ENCODE results near the gene TP53. TPM values are rescaled to one million over a fixed set of nuclear protein-coding genes. Genes with fewer than 3 reads are reported as not detected.

The TP53 gene
- total RNA-seq, 6 donors from 2014 or later, result 16.8 to 55.5 (median 21.9) TPM

DNA sequence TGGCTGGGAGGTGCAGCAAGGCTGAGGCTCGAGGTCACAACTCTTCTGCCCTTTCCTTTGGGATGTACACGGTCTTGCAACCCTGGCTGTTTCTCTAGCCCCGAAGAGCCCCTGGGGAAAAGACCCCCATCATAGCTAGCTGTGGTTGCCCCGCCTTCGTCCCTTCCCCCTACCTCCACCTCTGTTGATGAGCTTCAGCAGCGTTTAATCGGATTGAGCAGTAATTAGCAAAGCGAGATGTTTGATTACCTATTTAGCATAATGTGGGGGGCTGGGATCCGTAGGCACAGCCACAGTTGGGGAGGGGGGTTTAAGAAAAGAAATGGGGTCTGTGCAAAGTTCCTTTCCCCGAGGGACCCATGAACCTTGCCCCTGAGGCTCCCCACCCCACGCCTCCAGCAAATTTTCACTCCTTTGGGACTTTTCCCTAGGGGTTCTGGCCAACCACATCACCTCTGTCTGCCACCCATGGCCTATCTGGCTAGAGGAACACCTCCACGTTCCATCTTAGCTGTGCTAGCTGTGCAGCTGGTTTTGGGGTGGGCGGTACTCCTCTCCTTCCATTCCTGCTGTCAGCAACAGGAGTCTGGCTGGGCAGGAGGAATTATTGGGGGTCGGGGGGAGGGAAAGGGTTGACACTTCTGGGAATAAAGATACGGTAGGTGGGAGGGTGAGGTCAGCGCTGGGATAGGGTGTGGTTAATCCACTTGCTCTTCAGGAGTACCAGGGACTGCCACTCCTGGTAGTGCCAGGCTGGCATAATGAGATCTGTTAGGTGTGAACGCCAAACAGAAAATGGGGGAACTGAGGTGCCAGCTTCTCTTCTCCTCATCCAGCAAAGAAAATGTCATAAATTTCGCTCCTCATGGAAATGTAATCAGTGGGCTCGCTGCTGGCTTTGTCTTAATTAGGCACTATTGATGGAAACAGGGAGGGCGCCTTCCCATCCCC, 28.9 kb upstream of the TP53 start:
- Histone ChIP-seq H3K4me3 (peak overlapping the region; percentile 36 to 63 (median 54)), H3K36me3 (no peaks in the 10 kb centered on the region), H3K4me1 (peaks cover 14 to 23% (median 21%) of the 10 kb centered on the region in 4 donors), H3K9me3 (no peaks in the 10 kb centered on the region), H3K27ac (peak overlapping the region in 2 of 4 donors; percentile 60 to 75), H3K27me3 (peaks cover 0 to 35% (median 6%) of the 10 kb centered on the region in 4 donors)
- WGBS, 2 donors, result 34 to 38% methylated on average over 20 of the region's 20 CpGs
- DNase-seq (no peak), ATAC-seq (ENCODE audit: low FRiP score in 2 of 2) (no peak)
- TF ChIP-seq, protein P1, sequence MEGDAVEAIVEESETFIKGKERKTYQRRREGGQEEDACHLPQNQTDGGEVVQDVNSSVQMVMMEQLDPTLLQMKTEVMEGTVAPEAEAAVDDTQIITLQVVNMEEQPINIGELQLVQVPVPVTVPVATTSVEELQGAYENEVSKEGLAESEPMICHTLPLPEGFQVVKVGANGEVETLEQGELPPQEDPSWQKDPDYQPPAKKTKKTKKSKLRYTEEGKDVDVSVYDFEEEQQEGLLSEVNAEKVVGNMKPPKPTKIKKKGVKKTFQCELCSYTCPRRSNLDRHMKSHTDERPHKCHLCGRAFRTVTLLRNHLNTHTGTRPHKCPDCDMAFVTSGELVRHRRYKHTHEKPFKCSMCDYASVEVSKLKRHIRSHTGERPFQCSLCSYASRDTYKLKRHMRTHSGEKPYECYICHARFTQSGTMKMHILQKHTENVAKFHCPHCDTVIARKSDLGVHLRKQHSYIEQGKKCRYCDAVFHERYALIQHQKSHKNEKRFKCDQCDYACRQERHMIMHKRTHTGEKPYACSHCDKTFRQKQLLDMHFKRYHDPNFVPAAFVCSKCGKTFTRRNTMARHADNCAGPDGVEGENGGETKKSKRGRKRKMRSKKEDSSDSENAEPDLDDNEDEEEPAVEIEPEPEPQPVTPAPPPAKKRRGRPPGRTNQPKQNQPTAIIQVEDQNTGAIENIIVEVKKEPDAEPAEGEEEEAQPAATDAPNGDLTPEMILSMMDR (IDR thresholded peaks at IDR 0.05), result no peak
- TF ChIP-seq EP300 (IDR thresholded peaks at IDR 0.05), result no peak
- peak in 1 of 4 donors; percentile 18 for TF ChIP-seq POLR2A (IDR thresholded peaks at IDR 0.05)

DNA sequence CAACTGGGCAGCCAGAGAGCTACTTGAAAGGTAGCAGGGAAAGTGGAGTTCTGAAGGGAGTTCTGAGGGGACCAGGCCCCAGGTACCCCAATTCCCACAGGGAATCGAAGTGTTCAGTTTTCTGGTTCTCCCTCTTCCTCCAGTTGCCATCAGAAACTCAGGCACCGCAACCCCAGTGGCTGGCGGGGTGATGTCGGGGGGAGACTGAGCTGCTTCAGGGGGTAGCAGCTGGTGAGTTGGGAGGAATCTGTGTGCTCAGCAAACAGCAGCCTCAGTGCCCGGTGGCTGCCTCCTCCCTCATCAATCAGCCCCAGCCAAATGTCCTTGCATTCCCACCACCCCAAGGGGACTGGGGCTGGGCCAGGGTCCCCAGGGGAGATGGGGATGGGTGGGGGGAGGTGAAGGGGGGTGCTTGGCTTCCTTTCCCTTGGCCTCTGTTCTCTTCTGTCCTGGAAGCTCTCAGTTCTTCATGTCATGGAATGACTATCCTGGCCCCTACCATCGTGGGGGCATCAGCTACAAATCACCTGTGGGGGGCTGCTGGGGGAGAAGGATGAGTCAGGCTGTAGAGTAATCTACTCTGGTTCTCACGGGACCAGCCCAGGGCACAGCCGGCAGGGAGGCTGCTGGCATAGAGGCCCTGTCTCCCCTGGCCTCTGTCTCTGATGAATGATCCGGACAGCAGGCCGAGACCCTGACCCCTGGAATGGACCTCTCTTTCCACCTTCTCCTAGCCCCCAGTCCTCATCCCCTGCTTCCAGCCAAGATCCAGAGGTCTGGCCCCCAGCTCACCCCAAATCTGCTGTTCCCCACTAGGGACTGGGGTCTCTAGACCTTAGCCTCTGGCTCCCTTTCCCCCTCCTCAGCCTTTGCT, 27.7 kb upstream of the TP53 start:
- no peaks in the 10 kb centered on the region for H3K36me3 ChIP-seq
- ATAC-seq (ENCODE audit: low FRiP score in 2 of 2) (no peak), DNase-seq (no peak)
- H3K4me1 ChIP-seq, result peaks cover 14 to 23% (median 21%) of the 10 kb centered on the region in 4 donors
- no peaks in the 10 kb centered on the region for H3K9me3 ChIP-seq
- peaks cover 0 to 35% (median 6%) of the 10 kb centered on the region in 4 donors for H3K27me3 ChIP-seq
- H3K27ac ChIP-seq, result no peak overlapping the region
- WGBS, 2 donors, result 65 to 70% methylated on average over 9 to 10 of the region's 10 CpGs
- no peak overlapping the region for H3K4me3 ChIP-seq
- TF ChIP-seq, protein P1 (IDR thresholded peaks at IDR 0.05), result no peak
- no peak for TF ChIP-seq POLR2A (IDR thresholded peaks at IDR 0.05)
- TF ChIP-seq EP300 (IDR thresholded peaks at IDR 0.05), result no peak
- no peak for TF ChIP-seq POLR2AphosphoS5 (IDR thresholded peaks at IDR 0.05)

DNA sequence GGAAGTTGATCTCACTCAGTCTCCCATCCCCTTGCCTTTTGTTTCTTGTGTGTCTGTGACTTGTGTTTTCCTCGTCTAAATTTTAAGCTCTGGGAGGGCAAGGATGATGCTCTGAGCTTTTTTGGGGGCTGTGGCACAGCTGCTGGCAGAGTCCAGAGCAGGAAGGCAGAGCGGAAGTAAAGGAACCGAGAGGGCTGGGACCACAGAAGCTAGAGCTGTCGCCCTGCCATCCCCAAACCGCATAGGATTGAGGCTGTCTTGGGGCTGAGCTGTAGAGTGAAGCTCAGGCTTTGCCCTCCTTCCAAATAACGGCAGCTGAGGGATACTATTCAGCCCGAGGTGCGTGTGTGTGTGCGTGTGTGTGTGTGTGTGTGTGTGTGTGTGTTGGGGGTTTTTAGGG, 26.5 kb upstream of the TP53 start:
- ATAC-seq (ENCODE audit: low FRiP score in 2 of 2), result no peak
- no peak for DNase-seq
- Histone ChIP-seq H3K27ac (no peak overlapping the region), H3K27me3 (peaks cover 0 to 35% (median 6%) of the 10 kb centered on the region in 4 donors), H3K36me3 (no peaks in the 10 kb centered on the region), H3K4me3 (no peak overlapping the region), H3K4me1 (peaks cover 14 to 23% (median 21%) of the 10 kb centered on the region in 4 donors), H3K9me3 (no peaks in the 10 kb centered on the region)
- 20 to 22% methylated on average over 7 to 9 of the region's 9 CpGs for WGBS, 2 donors
- TF ChIP-seq EP300 (IDR thresholded peaks at IDR 0.05) (no peak), POLR2A (IDR thresholded peaks at IDR 0.05) (no peak), POLR2AphosphoS5 (IDR thresholded peaks at IDR 0.05) (no peak)
- TF ChIP-seq, protein P1 (IDR thresholded peaks at IDR 0.05), result no peak

DNA sequence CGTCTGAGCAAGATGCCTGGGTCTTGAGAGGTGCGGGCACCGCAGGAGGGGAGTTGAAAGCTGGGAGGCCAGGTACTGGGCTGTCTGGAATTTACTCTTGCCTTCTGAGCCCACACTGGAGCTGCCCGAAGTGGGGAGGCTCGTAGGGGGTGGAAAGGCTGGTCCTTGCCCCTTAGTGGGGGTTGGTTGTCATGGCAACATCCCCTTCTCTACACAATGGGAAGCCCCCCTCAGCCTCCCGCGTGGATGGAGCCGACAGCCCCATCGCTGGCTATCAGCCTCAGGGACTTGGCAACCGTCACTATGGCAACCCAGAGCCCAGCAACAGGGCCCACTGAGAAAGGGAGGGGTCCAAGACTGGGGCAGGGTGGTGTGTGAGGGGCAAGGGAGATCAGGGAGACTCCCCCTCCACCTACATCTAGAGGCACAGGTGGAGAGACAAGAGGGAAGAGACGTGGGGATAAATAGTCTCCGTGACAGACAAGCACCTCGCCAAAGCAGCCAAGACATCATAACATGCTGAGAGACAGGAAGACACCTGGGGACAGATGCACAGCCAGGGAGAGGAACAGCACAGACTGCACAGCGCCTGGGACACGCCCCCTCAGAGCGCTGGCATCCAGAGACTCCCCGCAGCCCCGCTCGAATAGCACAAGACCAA, 25.0 kb upstream of the TP53 start:
- ATAC-seq (ENCODE audit: low FRiP score in 2 of 2) (no peak), DNase-seq (peak in 1 of 2 donors; percentile 52)
- peaks cover 9 to 13% (median 11%) of the 10 kb centered on the region in 4 donors for H3K4me1 ChIP-seq
- H3K36me3 ChIP-seq, result no peaks in the 10 kb centered on the region
- WGBS, 2 donors, result 20 to 21% methylated on average over 13 to 18 of the region's 19 CpGs
- H3K27ac ChIP-seq, result no peak overlapping the region
- H3K9me3 ChIP-seq, result no peaks in the 10 kb centered on the region
- TF ChIP-seq POLR2AphosphoS5 (IDR thresholded peaks at IDR 0.05) (no peak), EP300 (IDR thresholded peaks at IDR 0.05) (no peak), POLR2A (IDR thresholded peaks at IDR 0.05) (no peak)
- TF ChIP-seq, protein P1 (IDR thresholded peaks at IDR 0.05), result no peak
- H3K27me3 ChIP-seq, result peaks cover 0 to 31% (median 6%) of the 10 kb centered on the region in 4 donors
- H3K4me3 ChIP-seq, result no peak overlapping the region

All from upper lobe of left lung (tissue), 6 donors.